Measurements from ENCODE around the gene HRH3.

DNA sequence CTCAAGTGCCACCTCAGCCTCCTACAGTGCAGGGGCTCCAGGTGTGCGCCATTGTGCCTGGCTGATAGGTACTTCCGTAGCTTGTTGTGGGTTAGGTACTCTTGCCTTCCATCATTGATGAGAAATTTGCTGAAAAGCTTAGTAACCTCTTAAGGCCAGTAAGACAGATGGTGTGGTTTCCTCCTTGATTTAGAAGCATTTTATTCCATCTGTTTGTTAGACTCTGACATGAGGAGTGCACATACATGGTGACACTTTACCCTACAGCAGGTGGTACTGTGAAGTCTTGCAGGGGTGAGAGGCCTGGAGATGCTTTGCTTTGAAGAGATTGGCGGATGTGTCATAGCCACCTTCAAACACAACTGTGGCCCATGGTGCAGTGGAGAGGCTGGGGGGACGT is 52.0 kb downstream of the HRH3 start:
- TF ChIP-seq EP300 (IDR thresholded peaks at IDR 0.05; ENCODE audit: borderline replicate concordance) (no peak), EGR1 (IDR thresholded peaks at IDR 0.05) (no peak), YY1 (IDR thresholded peaks at IDR 0.05; ENCODE audit: low read depth) (no peak), CREB1 (IDR thresholded peaks at IDR 0.05; ENCODE audit: low read depth) (no peak), TCF12 (IDR thresholded peaks at IDR 0.05; ENCODE audit: low read depth) (no peak), FOXM1 (IDR thresholded peaks at IDR 0.05; ENCODE audit: borderline replicate concordance, low read depth) (no peak), TAF1 (IDR thresholded peaks at IDR 0.05; ENCODE audit: low read depth) (no peak), NFIC (IDR thresholded peaks at IDR 0.05) (no peak)
- TF ChIP-seq, protein P1, sequence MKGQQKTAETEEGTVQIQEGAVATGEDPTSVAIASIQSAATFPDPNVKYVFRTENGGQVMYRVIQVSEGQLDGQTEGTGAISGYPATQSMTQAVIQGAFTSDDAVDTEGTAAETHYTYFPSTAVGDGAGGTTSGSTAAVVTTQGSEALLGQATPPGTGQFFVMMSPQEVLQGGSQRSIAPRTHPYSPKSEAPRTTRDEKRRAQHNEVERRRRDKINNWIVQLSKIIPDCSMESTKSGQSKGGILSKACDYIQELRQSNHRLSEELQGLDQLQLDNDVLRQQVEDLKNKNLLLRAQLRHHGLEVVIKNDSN (IDR thresholded peaks at IDR 0.05): no peak
- TF ChIP-seq, protein P2, sequence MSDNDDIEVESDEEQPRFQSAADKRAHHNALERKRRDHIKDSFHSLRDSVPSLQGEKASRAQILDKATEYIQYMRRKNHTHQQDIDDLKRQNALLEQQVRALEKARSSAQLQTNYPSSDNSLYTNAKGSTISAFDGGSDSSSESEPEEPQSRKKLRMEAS (IDR thresholded peaks at IDR 0.05): no peak
- TF ChIP-seq, protein P3, sequence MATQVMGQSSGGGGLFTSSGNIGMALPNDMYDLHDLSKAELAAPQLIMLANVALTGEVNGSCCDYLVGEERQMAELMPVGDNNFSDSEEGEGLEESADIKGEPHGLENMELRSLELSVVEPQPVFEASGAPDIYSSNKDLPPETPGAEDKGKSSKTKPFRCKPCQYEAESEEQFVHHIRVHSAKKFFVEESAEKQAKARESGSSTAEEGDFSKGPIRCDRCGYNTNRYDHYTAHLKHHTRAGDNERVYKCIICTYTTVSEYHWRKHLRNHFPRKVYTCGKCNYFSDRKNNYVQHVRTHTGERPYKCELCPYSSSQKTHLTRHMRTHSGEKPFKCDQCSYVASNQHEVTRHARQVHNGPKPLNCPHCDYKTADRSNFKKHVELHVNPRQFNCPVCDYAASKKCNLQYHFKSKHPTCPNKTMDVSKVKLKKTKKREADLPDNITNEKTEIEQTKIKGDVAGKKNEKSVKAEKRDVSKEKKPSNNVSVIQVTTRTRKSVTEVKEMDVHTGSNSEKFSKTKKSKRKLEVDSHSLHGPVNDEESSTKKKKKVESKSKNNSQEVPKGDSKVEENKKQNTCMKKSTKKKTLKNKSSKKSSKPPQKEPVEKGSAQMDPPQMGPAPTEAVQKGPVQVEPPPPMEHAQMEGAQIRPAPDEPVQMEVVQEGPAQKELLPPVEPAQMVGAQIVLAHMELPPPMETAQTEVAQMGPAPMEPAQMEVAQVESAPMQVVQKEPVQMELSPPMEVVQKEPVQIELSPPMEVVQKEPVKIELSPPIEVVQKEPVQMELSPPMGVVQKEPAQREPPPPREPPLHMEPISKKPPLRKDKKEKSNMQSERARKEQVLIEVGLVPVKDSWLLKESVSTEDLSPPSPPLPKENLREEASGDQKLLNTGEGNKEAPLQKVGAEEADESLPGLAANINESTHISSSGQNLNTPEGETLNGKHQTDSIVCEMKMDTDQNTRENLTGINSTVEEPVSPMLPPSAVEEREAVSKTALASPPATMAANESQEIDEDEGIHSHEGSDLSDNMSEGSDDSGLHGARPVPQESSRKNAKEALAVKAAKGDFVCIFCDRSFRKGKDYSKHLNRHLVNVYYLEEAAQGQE (IDR thresholded peaks at IDR 0.05; ENCODE audit: low read depth): no peak

Data from Ishikawa (cell line).